ENCODE results near the gene CLEC17A. TPM values are rescaled to one million over a fixed set of nuclear protein-coding genes. Genes with fewer than 3 reads are reported as not detected.
"Not testable (repeated sequence)": the region's sequence is repeated elsewhere in the genome, so short reads cannot be mapped to it uniquely, and the experiment has no call there.

CLEC17A gene
- total RNA-seq, 6 experiments from 2014 or later: not detected

- H3K27ac ChIP-seq: no peak overlapping the region
- H3K4me1 ChIP-seq: no peaks in the 10 kb centered on the region
- no peak overlapping the region for H3K4me3 ChIP-seq
- H3K27me3 ChIP-seq: no peaks in the 10 kb centered on the region
- no peaks in the 10 kb centered on the region for H3K36me3 ChIP-seq
- 81% methylated on average over 5 of the region's 5 CpGs for WGBS (ENCODE audit: insufficient coverage, low coverage, low lambda C conversion rate, missing lambda C conversion rate)
- H3K9me3 ChIP-seq: no peaks in the 10 kb centered on the region
- intact Hi-C loops (cut with DNase I): loop anchor here in 1 of 2 donors (10.0 kb wide), 1 partner anchor 108 kb away; no protein-coding TSS in a partner anchor
- ATAC-seq (no peak), DNase-seq (no peak)
- TF ChIP-seq, protein P1, sequence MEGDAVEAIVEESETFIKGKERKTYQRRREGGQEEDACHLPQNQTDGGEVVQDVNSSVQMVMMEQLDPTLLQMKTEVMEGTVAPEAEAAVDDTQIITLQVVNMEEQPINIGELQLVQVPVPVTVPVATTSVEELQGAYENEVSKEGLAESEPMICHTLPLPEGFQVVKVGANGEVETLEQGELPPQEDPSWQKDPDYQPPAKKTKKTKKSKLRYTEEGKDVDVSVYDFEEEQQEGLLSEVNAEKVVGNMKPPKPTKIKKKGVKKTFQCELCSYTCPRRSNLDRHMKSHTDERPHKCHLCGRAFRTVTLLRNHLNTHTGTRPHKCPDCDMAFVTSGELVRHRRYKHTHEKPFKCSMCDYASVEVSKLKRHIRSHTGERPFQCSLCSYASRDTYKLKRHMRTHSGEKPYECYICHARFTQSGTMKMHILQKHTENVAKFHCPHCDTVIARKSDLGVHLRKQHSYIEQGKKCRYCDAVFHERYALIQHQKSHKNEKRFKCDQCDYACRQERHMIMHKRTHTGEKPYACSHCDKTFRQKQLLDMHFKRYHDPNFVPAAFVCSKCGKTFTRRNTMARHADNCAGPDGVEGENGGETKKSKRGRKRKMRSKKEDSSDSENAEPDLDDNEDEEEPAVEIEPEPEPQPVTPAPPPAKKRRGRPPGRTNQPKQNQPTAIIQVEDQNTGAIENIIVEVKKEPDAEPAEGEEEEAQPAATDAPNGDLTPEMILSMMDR (IDR thresholded peaks at IDR 0.05): no peak
- TF ChIP-seq POLR2A (IDR thresholded peaks at IDR 0.05): no peak
These were observed 5.6 kb upstream of the CLEC17A start for GRCh38 chr19:14577264-14577663.

GRCh38 chr19:14577885-14578427 is 4.9 kb upstream of the CLEC17A start:
- no peak for DNase-seq
- intact Hi-C loops (cut with DNase I): loop anchor here in 1 of 2 donors (10.0 kb wide), 1 partner anchor 107 kb away; no protein-coding TSS in a partner anchor
- H3K36me3 ChIP-seq: no peaks in the 10 kb centered on the region

GRCh38 chr19:14580623-14581237 is 2.2 kb upstream of the CLEC17A start:
- no peaks in the 10 kb centered on the region for H3K27me3 ChIP-seq
- WGBS (ENCODE audit: insufficient coverage, low coverage, low lambda C conversion rate, missing lambda C conversion rate): 55% methylated on average over 6 of the region's 6 CpGs
- H3K9me3 ChIP-seq: no peaks in the 10 kb centered on the region
- H3K4me3 ChIP-seq: no peak overlapping the region
- no peaks in the 10 kb centered on the region for H3K4me1 ChIP-seq
- no peaks in the 10 kb centered on the region for H3K36me3 ChIP-seq
- DNase-seq: no peak
- no peak overlapping the region for H3K27ac ChIP-seq
- intact Hi-C loops (cut with DNase I): no loop called here
- no peak for ATAC-seq
- TF ChIP-seq POLR2A (IDR thresholded peaks at IDR 0.05): no peak
- TF ChIP-seq, protein P1 (IDR thresholded peaks at IDR 0.05): no peak

More at GRCh38 chr19:14577885-14578427, 4.9 kb upstream of the CLEC17A start:
- WGBS (ENCODE audit: insufficient coverage, low coverage, low lambda C conversion rate, missing lambda C conversion rate): 57% methylated on average over 5 of the region's 6 CpGs
- H3K4me3 ChIP-seq: no peak overlapping the region
- ATAC-seq: no peak
- no peaks in the 10 kb centered on the region for H3K9me3 ChIP-seq
- TF ChIP-seq, protein P1 (IDR thresholded peaks at IDR 0.05): no peak
- no peak for TF ChIP-seq POLR2A (IDR thresholded peaks at IDR 0.05)
- no peaks in the 10 kb centered on the region for H3K27me3 ChIP-seq
- no peaks in the 10 kb centered on the region for H3K4me1 ChIP-seq
- no peak overlapping the region for H3K27ac ChIP-seq

DNA sequence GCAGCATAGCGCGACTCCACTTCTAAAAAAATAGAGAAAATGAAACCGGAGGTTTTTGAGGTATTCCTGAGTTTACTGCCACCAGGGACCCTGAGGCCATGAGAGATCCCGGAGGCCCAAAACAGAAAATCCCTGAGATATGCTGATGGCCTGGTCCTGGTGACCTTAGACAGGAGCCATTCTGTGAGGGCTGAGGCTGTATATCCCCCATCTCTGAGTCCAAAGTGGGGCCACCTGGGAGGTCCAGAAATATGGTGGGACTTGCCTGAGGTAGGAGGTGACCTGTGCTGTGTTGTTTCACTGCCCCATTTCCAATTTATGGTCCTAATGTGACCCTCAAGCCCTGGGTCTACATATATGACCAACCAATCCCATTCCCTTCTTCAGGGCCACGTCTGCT is 1.5 kb downstream of the CLEC17A start:
- H3K4me3 ChIP-seq; H3K9me3 ChIP-seq; ATAC-seq; H3K27me3 ChIP-seq; H3K4me1 ChIP-seq; H3K36me3 ChIP-seq; intact Hi-C loops (cut with DNase I); H3K27ac ChIP-seq; DNase-seq: not testable (repeated sequence)
- 50% methylated on average over 2 of the region's 5 CpGs for WGBS (ENCODE audit: insufficient coverage, low coverage, low lambda C conversion rate, missing lambda C conversion rate)

DNA sequence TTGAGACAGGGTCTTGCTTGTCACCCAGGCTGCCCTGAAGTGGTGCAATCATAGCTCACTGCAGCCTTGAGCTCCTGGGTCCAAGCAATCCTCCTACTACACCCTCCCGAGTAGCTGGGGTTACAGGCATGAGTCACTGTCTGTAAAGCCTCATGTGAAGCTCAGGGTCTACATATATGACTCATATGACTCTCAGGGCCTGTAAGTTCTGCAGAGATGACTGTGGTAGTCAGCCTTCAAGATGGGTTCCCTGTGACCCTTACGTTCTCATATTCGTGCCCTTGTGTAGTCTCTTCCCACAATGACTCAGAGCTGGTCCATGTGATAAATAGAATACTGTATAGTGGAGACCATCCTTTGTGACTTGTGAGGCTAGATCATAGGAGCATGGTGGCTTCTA is 2.3 kb downstream of the CLEC17A start:
- DNase-seq; H3K27ac ChIP-seq; H3K4me1 ChIP-seq; intact Hi-C loops (cut with DNase I); H3K9me3 ChIP-seq; ATAC-seq; H3K36me3 ChIP-seq; H3K27me3 ChIP-seq; H3K4me3 ChIP-seq: not testable (repeated sequence)
- WGBS (ENCODE audit: insufficient coverage, low coverage, low lambda C conversion rate, missing lambda C conversion rate): no CpG with 5 or more reads among the region's 3 CpGs

GRCh38 chr19:14589433-14589832 is 6.5 kb downstream of the CLEC17A start:
- intact Hi-C loops (cut with DNase I); H3K4me3 ChIP-seq; H3K4me1 ChIP-seq: not testable (repeated sequence)

More at GRCh38 chr19:14589433-14589832, 6.5 kb downstream of the CLEC17A start:
- not testable (repeated sequence) for H3K27me3 ChIP-seq, H3K9me3 ChIP-seq, ATAC-seq, H3K36me3 ChIP-seq, H3K27ac ChIP-seq, DNase-seq
- 40% methylated on average over 1 of the region's 4 CpGs for WGBS (ENCODE audit: insufficient coverage, low coverage, low lambda C conversion rate, missing lambda C conversion rate)
